Right atrium auricular region (tissue), 2 donors: Measurements from ENCODE around the gene STAB2. TPM values are rescaled to one million over a fixed set of nuclear protein-coding genes. Genes with fewer than 3 reads are reported as not detected.

ENCODE experiments used
- DNase-seq: peaks from one replicate; pipeline ENCODE4 v3.0.0-alpha.2; 2019; ENCODE audit warnings: low spot score
- H3K27ac ChIP-seq, 2 donors: fragments of 200-600 bp; sonication (generic); 1 replicate in 1 of 2; 2 replicates in 1 of 2; pipeline ENCODE4 v1.5.1; 2016 to 2019
- H3K27me3 ChIP-seq, 2 donors: fragments of 200-600 bp; sonication (generic); one replicate each; pipeline versions ENCODE4 v1.5.1 to v1.6.0; 2017 to 2019
- H3K36me3 ChIP-seq: fragments of 200-600 bp; sonication (generic); one replicate; pipeline ENCODE4 v1.5.1; 2016
- H3K4me1 ChIP-seq, 2 donors: fragments of 200-600 bp; sonication (generic); one replicate each; pipeline versions ENCODE4 v1.5.1 to v1.6.0; 2017 to 2019
- H3K4me3 ChIP-seq, 2 donors: fragments of 200-600 bp; sonication (generic); 1 replicate in 1 of 2; 2 replicates in 1 of 2; pipeline ENCODE4 v1.5.1; 2017 to 2019; ENCODE audit warnings: mild to moderate bottlenecking in 1 of 2, moderate library complexity in 1 of 2
- H3K9me3 ChIP-seq, 2 donors: fragments of 200-600 bp; sonication (generic); one replicate each; pipeline ENCODE4 v1.5.1; 2019
- total RNA-seq, 2 donors: library from RNA; depleted of rRNA; stranded (reverse); fragments of >200 nt; gene quantifications; one replicate each; pipeline ENCODE4 v1.1.0, GENCODE V29; 2016
- TF ChIP-seq, protein P1 (sequence below), 2 donors: fragments of 200-600 bp; sonication (generic); IDR thresholded peaks; one replicate each; pipeline ENCODE4 v1.5.1; 2019; ENCODE audit warnings: antibody characterized with exemption in 2 of 2

Gene STAB2
- total RNA-seq, 2 donors from 2014 or later: 0.11 TPM; not detected in 1

DNA sequence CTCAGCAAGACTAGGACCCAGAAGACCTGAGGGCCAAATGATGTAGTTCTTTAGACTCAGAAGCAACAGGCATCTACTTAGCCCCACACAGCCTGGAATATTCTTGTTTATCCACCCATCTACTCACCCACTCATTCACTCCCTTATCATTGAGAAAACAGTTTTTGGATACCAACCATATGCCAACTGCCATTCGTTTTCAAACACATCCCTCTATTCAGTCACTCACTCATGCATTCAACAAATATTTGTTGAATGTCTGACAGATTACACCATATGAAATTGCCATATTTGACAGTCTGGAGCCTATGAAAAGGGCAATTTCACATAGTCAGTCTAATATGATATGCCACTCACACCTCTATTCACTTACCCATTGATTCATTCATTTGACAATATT, 150.8 kb downstream of the STAB2 start:
- DNase-seq: no peak
- Histone ChIP-seq H3K4me1 (peaks cover 0 to 9% of the 10 kb centered on the region in 2 donors), H3K36me3 (no peaks in the 10 kb centered on the region), H3K27ac (no peak overlapping the region), H3K9me3 (no peaks in the 10 kb centered on the region), H3K4me3 (no peak overlapping the region), H3K27me3 (no peaks in the 10 kb centered on the region)
- TF ChIP-seq, protein P1, sequence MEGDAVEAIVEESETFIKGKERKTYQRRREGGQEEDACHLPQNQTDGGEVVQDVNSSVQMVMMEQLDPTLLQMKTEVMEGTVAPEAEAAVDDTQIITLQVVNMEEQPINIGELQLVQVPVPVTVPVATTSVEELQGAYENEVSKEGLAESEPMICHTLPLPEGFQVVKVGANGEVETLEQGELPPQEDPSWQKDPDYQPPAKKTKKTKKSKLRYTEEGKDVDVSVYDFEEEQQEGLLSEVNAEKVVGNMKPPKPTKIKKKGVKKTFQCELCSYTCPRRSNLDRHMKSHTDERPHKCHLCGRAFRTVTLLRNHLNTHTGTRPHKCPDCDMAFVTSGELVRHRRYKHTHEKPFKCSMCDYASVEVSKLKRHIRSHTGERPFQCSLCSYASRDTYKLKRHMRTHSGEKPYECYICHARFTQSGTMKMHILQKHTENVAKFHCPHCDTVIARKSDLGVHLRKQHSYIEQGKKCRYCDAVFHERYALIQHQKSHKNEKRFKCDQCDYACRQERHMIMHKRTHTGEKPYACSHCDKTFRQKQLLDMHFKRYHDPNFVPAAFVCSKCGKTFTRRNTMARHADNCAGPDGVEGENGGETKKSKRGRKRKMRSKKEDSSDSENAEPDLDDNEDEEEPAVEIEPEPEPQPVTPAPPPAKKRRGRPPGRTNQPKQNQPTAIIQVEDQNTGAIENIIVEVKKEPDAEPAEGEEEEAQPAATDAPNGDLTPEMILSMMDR (IDR thresholded peaks at IDR 0.05): no peak

DNA sequence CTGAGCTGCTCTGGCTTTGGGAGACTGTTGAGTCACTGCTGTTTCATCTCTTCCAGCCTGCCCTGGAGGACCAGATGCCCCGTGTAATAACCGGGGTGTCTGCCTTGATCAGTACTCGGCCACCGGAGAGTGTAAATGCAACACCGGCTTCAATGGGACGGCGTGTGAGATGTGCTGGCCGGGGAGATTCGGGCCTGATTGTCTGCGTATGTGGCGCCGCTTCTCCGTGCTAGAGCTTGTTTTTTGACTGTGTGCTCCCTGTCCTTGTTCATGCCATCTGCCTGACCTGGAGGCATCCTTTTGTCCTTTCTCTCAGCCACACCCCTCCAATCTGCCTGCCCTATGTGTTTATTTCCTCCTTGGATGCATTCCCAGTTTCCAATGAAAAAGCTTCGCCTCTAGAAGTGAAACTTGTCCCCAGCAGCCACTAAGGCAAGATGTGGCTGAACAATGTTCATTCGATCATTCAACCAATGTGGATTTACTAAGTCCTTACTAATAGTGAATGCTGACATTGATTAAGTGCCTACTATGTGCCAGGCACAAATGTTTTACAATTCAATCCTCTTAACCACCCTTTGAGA, 155.4 kb downstream of the STAB2 start:
- Histone ChIP-seq H3K4me3 (no peak overlapping the region), H3K9me3 (no peaks in the 10 kb centered on the region), H3K36me3 (no peaks in the 10 kb centered on the region), H3K4me1 (peaks cover 0 to 9% of the 10 kb centered on the region in 2 donors), H3K27me3 (no peaks in the 10 kb centered on the region), H3K27ac (no peak overlapping the region)
- TF ChIP-seq, protein P1 (IDR thresholded peaks at IDR 0.05): no peak
- no peak for DNase-seq

DNA sequence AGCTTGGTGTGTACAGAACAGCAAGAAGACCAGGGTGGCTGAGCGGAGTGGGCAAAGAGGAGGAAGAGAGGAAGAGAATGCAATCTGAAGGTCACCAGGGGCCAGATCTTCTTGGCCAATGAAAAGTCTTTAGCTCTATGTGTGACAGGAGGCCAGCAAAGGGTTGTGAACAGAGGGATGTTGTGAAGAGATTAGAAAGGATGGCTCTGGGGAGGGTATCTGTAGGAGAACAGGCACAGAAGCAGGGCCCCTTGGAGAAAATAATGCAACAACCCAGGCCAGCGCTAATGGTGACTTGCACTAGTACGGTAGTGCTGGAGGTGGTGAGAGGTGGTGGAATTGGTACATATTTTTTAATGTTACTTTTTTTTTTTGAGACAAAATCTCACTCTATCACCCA, 156.7 kb downstream of the STAB2 start:
- no peak for DNase-seq
- no peak overlapping the region for H3K4me3 ChIP-seq
- H3K4me1 ChIP-seq: peaks cover 0 to 9% of the 10 kb centered on the region in 2 donors
- no peak overlapping the region for H3K27ac ChIP-seq
- H3K27me3 ChIP-seq: no peaks in the 10 kb centered on the region
- TF ChIP-seq, protein P1 (IDR thresholded peaks at IDR 0.05): no peak
- H3K9me3 ChIP-seq: no peaks in the 10 kb centered on the region
- H3K36me3 ChIP-seq: no peaks in the 10 kb centered on the region

DNA sequence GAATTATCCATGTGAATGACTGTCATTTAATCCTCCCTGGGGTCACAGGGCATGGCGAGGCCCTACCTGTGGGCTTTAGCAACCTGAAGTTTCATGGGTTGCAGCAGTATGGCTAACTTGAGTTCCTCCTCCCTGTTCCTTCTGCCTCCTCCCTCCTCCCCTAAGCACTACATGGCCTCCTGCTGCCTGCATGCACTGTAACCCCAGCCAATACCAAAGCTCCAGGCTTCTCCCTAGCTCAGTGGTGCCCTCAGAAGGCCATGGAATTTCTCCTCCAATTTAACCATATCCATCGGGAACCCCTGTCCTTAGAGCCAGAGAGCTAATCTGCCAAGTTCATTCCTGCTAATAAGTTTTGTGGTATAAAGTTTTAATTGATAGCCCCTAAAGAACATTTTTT, 158.9 kb downstream of the STAB2 start:
- DNase-seq: no peak
- H3K27ac ChIP-seq: no peak overlapping the region
- H3K9me3 ChIP-seq: no peaks in the 10 kb centered on the region

DNA sequence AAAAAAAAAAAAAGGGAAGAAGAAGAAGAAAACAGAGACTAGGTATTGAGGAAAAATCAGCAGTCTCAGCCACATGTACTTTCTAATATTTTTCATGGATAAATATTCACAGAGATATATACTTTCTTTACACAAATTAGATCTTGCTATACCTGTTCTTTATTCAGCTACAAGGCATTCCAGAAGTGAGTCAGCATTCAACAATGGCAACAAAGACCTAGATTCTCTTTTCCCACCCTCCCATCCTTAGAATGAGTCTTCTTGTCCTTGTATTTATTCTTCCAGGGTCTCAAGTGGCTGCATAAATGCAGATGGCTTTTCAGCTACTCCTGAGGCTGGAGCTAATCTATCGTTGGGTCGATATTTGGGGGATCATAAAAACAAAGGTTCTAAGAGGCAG, 160.9 kb downstream of the STAB2 start:
- no peaks in the 10 kb centered on the region for H3K36me3 ChIP-seq
- no peak for DNase-seq
- H3K27me3 ChIP-seq: no peaks in the 10 kb centered on the region
- no peak overlapping the region for H3K4me3 ChIP-seq
- no peak overlapping the region for H3K27ac ChIP-seq
- no peaks in the 10 kb centered on the region for H3K9me3 ChIP-seq
- TF ChIP-seq, protein P1 (IDR thresholded peaks at IDR 0.05): no peak
- no peaks in the 10 kb centered on the region for H3K4me1 ChIP-seq

More for the DNA sequence above, 158.9 kb downstream of the STAB2 start:
- Histone ChIP-seq H3K27me3 (no peaks in the 10 kb centered on the region), H3K4me1 (peaks cover 0 to 9% of the 10 kb centered on the region in 2 donors), H3K4me3 (no peak overlapping the region), H3K36me3 (no peaks in the 10 kb centered on the region)
- TF ChIP-seq, protein P1 (IDR thresholded peaks at IDR 0.05): no peak

DNA sequence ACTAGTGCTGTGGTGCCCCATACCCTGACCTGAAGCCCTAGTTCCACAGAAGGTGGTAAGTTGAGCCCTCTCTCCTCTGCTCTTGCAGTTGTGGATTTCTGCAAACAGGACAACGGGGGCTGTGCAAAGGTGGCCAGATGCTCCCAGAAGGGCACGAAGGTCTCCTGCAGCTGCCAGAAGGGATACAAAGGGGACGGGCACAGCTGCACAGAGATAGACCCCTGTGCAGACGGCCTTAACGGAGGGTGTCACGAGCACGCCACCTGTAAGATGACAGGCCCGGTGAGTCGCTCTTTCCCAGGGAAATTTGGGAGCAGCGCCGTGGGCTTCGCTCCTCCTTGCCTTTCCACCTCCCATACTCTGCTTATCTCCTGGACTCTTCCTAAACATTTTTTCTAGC, 161.8 kb downstream of the STAB2 start:
- no peaks in the 10 kb centered on the region for H3K9me3 ChIP-seq
- no peaks in the 10 kb centered on the region for H3K4me1 ChIP-seq
- H3K27ac ChIP-seq: no peak overlapping the region
- H3K36me3 ChIP-seq: no peaks in the 10 kb centered on the region
- H3K4me3 ChIP-seq: no peak overlapping the region
- TF ChIP-seq, protein P1 (IDR thresholded peaks at IDR 0.05): no peak
- H3K27me3 ChIP-seq: no peaks in the 10 kb centered on the region
- DNase-seq: no peak
